Mucosa of rectum (tissue), 2 donors: ENCODE data around the gene IL9.

ENCODE experiments used
- H3K27ac ChIP-seq, 2 donors: one replicate each; pipeline ENCODE4 v1.7.0; 2013; ENCODE audit warnings: inconsistent platforms in 2 of 2, low read depth in 2 of 2, low read length in 2 of 2
- H3K27me3 ChIP-seq, 2 donors: one replicate each; pipeline ENCODE4 v1.7.0; 2013; ENCODE audit warnings: low read length in 2 of 2; ENCODE audit not compliant: control insufficient read depth in 2 of 2, insufficient read depth in 2 of 2
- H3K36me3 ChIP-seq, 2 donors: one replicate each; pipeline ENCODE4 v1.7.0; 2013; ENCODE audit warnings: low read length in 2 of 2; ENCODE audit not compliant: control insufficient read depth in 2 of 2, insufficient read depth in 2 of 2
- H3K4me1 ChIP-seq, 2 donors: one replicate each; pipeline ENCODE4 v1.7.0; 2013; ENCODE audit warnings: low read length in 2 of 2, mild to moderate bottlenecking in 1 of 2; ENCODE audit not compliant: control insufficient read depth in 2 of 2, insufficient read depth in 2 of 2
- H3K4me3 ChIP-seq, 2 donors: one replicate each; pipeline ENCODE4 v1.7.0; 2013; ENCODE audit warnings: low read length in 2 of 2
- H3K9ac ChIP-seq, 2 donors: one replicate each; pipeline ENCODE4 v1.7.0; 2013; ENCODE audit warnings: low read length in 2 of 2, low read depth in 1 of 2, mild to moderate bottlenecking in 1 of 2
- H3K9me3 ChIP-seq, 2 donors: one replicate each; pipeline ENCODE4 v1.7.0; 2013; ENCODE audit warnings: low read length in 2 of 2; ENCODE audit not compliant: control insufficient read depth in 2 of 2
- donor health status: healthy.
- donor health status: Normal muscosa, but diverticular disease.

Gene IL9

DNA sequence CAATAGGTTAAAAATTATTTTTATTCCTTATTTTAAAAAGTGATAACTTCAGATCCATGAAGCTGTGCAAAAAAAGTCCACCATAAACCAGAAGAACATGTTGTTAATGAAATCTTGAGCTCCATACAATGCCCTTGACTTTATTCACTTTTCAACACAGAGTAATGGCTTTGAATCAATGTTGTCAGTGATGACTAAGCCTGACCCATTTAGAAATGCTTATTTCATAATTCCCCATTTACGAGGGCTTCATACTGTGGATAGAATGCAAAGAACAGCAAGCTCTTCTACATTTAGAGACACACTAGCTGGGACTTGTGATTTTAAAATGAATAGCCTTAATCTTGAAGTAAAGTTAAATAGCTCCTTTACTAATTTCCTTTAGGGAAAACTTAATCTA, 25.7 kb upstream of the IL9 start:
- no peaks in the 10 kb centered on the region for H3K4me1 ChIP-seq
- no peaks in the 10 kb centered on the region for H3K9me3 ChIP-seq
- H3K9ac ChIP-seq: no peak overlapping the region
- H3K27me3 ChIP-seq: peaks cover 3 to 7% of the 10 kb centered on the region in 2 donors
- no peak overlapping the region for H3K27ac ChIP-seq
- H3K36me3 ChIP-seq: no peaks in the 10 kb centered on the region
- H3K4me3 ChIP-seq: no peak overlapping the region

- Histone ChIP-seq H3K27me3 (peaks cover under 1 to 7% of the 10 kb centered on the region in 2 donors), H3K4me1 (no peaks in the 10 kb centered on the region), H3K36me3 (no peaks in the 10 kb centered on the region), H3K9me3 (no peaks in the 10 kb centered on the region), H3K9ac (no peak overlapping the region), H3K4me3 (no peak overlapping the region), H3K27ac (no peak overlapping the region)
Measured at GRCh38 chr5:135920199-135920598, 24.6 kb upstream of the IL9 start.

DNA sequence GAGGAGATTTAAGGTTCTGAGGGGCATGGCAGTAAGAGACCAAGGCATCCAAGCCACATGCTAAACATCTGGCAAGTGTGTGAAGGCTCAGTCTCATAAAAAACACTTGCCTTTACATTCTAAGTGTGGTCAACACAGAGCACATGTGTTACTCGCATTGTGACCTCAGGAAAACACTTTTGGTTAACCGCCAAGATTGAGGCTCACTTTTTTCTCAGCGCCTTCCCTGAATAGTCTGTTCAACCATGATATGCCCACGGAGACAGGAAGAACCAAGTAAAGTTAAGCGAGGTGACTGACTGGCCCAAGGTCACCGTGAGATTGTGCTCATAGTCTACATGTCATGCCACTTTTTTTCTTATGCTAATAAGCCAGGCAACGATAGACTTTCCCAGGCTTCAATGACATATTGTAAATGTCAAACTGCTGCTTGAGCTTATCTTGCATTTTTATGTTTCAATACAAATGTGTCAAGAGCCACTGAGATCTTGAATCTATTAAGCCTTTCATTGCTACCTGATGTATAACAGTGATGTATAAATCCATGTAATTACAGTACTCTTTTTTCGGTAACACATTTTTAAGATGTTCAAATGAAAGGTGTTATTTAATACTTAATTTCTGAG, 21.1 kb upstream of the IL9 start:
- no peak overlapping the region for H3K9ac ChIP-seq
- no peaks in the 10 kb centered on the region for H3K9me3 ChIP-seq
- no peak overlapping the region for H3K27ac ChIP-seq
- no peaks in the 10 kb centered on the region for H3K4me1 ChIP-seq
- H3K27me3 ChIP-seq: peaks cover 12 to 15% of the 10 kb centered on the region in 2 donors
- H3K36me3 ChIP-seq: no peaks in the 10 kb centered on the region
- H3K4me3 ChIP-seq: no peak overlapping the region

- H3K27ac ChIP-seq: no peak overlapping the region
- H3K4me1 ChIP-seq: no peaks in the 10 kb centered on the region
- no peaks in the 10 kb centered on the region for H3K9me3 ChIP-seq
- H3K27me3 ChIP-seq: peaks cover 12 to 15% of the 10 kb centered on the region in 2 donors
- H3K4me3 ChIP-seq: no peak overlapping the region
- H3K36me3 ChIP-seq: no peaks in the 10 kb centered on the region
- no peak overlapping the region for H3K9ac ChIP-seq
Measured at GRCh38 chr5:135915466-135916001, 19.9 kb upstream of the IL9 start.

DNA sequence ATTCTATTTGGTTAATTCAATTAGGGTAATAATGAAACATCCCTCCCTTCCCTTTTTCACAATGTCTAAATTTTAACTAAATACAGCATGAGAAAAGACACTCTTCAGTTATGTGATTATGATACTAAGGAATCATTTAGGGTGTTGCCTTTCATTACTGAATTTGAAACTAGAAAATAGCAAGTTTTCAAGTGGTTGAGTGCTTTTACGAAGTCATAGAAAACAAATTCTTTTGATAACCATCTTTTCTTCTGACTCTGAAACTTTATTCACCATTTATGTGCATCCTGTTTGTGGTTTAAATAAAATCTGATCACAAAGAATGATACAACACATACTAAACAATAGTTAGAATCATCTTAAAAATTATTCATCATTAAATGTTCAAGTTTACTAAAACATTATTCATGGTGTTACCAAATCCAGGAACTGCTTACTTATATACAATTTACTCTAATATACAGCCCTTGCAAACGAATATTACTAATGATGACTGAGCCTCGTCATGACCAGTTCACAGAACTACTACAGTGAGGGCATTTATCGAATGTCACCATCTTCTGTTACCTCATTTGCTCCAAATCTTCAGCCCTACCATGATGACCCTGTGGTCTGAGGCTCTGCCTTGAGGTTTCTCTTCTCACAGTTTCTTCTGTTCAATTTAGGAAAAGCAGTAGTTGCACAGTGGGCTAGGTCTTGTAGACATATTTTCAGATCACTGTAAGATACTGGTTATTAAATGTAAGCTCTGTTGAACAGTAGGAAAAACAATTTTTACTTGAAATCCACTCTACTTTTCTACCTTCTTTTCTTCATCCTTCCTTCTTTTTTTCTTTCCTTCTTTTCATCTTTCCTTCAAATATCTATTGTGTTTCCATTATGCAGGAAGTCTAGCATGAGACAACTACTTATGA, 18.3 kb upstream of the IL9 start:
- Histone ChIP-seq H3K36me3 (no peaks in the 10 kb centered on the region), H3K9me3 (no peaks in the 10 kb centered on the region), H3K4me3 (no peak overlapping the region), H3K4me1 (no peaks in the 10 kb centered on the region), H3K27me3 (peaks cover 15 to 18% of the 10 kb centered on the region in 2 donors), H3K9ac (no peak overlapping the region), H3K27ac (no peak overlapping the region)

DNA sequence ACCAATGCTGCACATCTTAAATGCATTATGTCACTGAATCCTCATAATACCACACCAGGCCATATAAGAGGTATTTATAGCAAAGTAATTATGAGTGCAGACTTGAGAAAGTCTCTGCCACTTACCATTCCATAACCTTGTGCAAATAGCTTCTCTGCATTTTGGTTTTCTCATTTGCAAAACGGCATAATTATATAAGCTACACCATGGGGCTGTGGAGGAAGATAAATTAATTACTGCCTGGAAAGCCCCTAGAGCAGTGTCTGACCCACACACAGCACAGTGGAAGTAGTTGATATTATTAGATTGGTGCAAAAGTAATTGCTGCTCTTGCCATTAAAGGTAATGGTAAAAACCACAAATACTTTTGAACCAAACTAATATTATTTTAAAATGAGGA, 9.5 kb upstream of the IL9 start:
- no peak overlapping the region for H3K27ac ChIP-seq
- no peaks in the 10 kb centered on the region for H3K4me1 ChIP-seq
- peaks cover 0 to 11% of the 10 kb centered on the region in 2 donors for H3K27me3 ChIP-seq
- no peaks in the 10 kb centered on the region for H3K9me3 ChIP-seq
- no peaks in the 10 kb centered on the region for H3K36me3 ChIP-seq
- no peak overlapping the region for H3K4me3 ChIP-seq
- H3K9ac ChIP-seq: no peak overlapping the region

DNA sequence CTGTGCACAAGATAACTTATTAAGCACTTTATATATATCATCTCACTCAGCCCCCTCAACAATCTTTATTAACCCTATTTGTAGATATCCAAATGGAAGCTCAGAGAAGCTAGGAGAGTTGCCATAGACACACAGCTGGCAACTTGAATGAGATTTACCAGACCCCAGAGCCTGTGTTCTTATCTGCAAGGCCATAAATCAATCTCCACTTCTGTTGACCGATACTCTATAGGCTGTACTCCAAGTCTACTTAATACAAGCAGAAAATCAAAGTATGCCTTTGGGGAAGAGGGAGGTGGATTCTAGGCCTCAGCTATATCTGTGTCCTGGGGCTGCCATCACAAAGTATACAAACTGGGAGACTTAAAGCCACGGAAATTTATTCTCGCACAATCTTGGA, 6.0 kb upstream of the IL9 start:
- Histone ChIP-seq H3K36me3 (no peaks in the 10 kb centered on the region), H3K9ac (no peak overlapping the region), H3K27me3 (peaks cover 3 to 6% of the 10 kb centered on the region in 2 donors), H3K9me3 (no peaks in the 10 kb centered on the region), H3K27ac (no peak overlapping the region), H3K4me1 (no peaks in the 10 kb centered on the region), H3K4me3 (no peak overlapping the region)

DNA sequence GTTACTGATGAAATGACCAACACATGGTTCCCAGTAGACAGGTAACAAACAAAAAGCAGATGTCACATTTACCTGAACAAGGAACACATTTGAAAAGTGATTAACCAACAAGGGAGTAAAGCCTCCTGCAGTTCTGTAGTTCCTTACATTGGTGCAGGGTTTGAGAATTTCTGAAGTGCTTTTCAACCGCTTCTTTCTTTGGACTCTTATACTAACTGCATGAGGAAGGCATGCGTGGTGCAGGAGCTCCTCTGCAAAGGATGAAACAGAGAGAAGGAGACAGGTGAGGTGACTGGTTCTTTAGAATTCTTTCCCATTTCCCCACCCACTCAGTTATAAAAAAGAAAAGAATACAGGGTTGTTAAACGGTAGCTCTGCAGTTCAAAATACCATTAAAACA, 4.6 kb upstream of the IL9 start:
- Histone ChIP-seq H3K9me3 (no peaks in the 10 kb centered on the region), H3K4me3 (no peak overlapping the region), H3K36me3 (no peaks in the 10 kb centered on the region), H3K4me1 (no peaks in the 10 kb centered on the region), H3K27me3 (peaks cover 3 to 6% of the 10 kb centered on the region in 2 donors), H3K27ac (no peak overlapping the region), H3K9ac (no peak overlapping the region)

GRCh38 chr5:135898651-135899050, 3.0 kb upstream of the IL9 start:
- no peaks in the 10 kb centered on the region for H3K36me3 ChIP-seq
- H3K27me3 ChIP-seq: peaks cover 3 to 6% of the 10 kb centered on the region in 2 donors
- H3K9ac ChIP-seq: no peak overlapping the region
- H3K4me1 ChIP-seq: no peaks in the 10 kb centered on the region
- H3K4me3 ChIP-seq: no peak overlapping the region
- no peak overlapping the region for H3K27ac ChIP-seq
- no peaks in the 10 kb centered on the region for H3K9me3 ChIP-seq

GRCh38 chr5:135894789-135895188, 852 bp downstream of the IL9 start:
- no peaks in the 10 kb centered on the region for H3K36me3 ChIP-seq
- no peak overlapping the region for H3K4me3 ChIP-seq
- H3K27me3 ChIP-seq: peaks cover under 1 to 3% of the 10 kb centered on the region in 2 donors
- H3K9me3 ChIP-seq: no peaks in the 10 kb centered on the region
- no peaks in the 10 kb centered on the region for H3K4me1 ChIP-seq
- no peak overlapping the region for H3K9ac ChIP-seq
- no peak overlapping the region for H3K27ac ChIP-seq
